ENCODE measurements around the gene CYP27C1.

DNA sequence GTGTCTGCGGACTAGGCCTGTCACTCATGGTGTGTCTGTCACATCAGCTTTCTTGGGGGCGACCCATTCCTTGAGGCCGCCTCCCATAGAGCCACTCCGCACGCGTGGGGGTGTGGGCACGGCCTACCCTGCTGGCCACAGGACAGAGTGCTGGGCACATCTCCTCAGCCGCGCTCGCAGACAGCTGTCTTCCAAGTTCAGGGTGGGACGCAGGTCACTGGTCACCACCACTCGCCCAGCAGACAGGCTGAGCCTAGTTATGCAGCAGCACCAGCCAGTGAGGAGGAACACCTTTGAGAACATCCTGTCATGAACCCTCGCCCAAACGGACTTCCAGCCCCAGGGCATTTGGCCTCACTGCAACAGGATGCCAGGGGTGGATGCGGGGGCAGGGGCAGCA lies 82.4 kb downstream of the CYP27C1 start:
- TF ChIP-seq, protein P1, sequence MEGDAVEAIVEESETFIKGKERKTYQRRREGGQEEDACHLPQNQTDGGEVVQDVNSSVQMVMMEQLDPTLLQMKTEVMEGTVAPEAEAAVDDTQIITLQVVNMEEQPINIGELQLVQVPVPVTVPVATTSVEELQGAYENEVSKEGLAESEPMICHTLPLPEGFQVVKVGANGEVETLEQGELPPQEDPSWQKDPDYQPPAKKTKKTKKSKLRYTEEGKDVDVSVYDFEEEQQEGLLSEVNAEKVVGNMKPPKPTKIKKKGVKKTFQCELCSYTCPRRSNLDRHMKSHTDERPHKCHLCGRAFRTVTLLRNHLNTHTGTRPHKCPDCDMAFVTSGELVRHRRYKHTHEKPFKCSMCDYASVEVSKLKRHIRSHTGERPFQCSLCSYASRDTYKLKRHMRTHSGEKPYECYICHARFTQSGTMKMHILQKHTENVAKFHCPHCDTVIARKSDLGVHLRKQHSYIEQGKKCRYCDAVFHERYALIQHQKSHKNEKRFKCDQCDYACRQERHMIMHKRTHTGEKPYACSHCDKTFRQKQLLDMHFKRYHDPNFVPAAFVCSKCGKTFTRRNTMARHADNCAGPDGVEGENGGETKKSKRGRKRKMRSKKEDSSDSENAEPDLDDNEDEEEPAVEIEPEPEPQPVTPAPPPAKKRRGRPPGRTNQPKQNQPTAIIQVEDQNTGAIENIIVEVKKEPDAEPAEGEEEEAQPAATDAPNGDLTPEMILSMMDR (IDR thresholded peaks at IDR 0.05), result no peak
- TF ChIP-seq POLR2AphosphoS5 (IDR thresholded peaks at IDR 0.05), result no peak
